ENCODE data around the gene LRRTM4.
"Not testable (repeated sequence)": the region's sequence is repeated elsewhere in the genome, so short reads cannot be mapped to it uniquely, and the experiment has no call there.

DNA sequence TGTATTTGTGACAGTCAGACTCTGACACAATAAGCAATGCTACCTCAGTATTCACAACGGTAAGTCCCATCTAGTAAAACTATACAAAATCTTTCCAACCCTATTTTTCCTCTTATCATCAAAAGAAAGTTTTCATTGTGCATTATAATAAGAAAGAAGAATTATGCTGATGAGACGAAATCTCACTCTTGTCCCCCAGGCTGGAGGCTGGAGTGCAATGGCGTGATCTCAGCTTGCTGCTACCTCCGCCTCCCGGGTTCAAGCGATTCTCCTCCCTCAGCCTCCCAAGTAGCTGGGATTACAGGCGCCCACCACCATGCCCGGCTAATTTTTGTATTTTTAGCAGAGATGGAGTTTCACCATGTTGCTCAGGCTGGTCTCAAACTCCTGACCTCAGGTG is 393.7 kb downstream of the LRRTM4 start:
- not testable (repeated sequence) for TF ChIP-seq POLR2AphosphoS5 (IDR thresholded peaks at IDR 0.05; ENCODE audit: low read length); NR2C2 (IDR thresholded peaks at IDR 0.05; ENCODE audit: borderline replicate concordance, control insufficient read depth, insufficient read length, low read depth); ZNF274 (IDR thresholded peaks at IDR 0.05; ENCODE audit: insufficient read depth, insufficient read length); EZH2 (IDR thresholded peaks at IDR 0.05; ENCODE audit: borderline replicate concordance, control insufficient read depth, low read depth, low read length); PAX5 (IDR thresholded peaks at IDR 0.05; ENCODE audit: borderline replicate concordance, low read depth, low read length); HDAC2 (IDR thresholded peaks at IDR 0.05); PAX8 (IDR thresholded peaks at IDR 0.05); RBBP5 (conservative IDR thresholded peaks at IDR 0.05)
- TF ChIP-seq, protein P1, sequence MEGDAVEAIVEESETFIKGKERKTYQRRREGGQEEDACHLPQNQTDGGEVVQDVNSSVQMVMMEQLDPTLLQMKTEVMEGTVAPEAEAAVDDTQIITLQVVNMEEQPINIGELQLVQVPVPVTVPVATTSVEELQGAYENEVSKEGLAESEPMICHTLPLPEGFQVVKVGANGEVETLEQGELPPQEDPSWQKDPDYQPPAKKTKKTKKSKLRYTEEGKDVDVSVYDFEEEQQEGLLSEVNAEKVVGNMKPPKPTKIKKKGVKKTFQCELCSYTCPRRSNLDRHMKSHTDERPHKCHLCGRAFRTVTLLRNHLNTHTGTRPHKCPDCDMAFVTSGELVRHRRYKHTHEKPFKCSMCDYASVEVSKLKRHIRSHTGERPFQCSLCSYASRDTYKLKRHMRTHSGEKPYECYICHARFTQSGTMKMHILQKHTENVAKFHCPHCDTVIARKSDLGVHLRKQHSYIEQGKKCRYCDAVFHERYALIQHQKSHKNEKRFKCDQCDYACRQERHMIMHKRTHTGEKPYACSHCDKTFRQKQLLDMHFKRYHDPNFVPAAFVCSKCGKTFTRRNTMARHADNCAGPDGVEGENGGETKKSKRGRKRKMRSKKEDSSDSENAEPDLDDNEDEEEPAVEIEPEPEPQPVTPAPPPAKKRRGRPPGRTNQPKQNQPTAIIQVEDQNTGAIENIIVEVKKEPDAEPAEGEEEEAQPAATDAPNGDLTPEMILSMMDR (IDR thresholded peaks at IDR 0.05 in 2 of 3, conservative IDR thresholded peaks at IDR 0.05 in 1 of 3; ENCODE audit: control insufficient read depth in 2 of 3, extremely low read depth in 1 of 3, insufficient read depth in 1 of 3, low read depth in 3 of 3, low read length in 3 of 3) = not testable (repeated sequence)
- TF ChIP-seq, protein P2, sequence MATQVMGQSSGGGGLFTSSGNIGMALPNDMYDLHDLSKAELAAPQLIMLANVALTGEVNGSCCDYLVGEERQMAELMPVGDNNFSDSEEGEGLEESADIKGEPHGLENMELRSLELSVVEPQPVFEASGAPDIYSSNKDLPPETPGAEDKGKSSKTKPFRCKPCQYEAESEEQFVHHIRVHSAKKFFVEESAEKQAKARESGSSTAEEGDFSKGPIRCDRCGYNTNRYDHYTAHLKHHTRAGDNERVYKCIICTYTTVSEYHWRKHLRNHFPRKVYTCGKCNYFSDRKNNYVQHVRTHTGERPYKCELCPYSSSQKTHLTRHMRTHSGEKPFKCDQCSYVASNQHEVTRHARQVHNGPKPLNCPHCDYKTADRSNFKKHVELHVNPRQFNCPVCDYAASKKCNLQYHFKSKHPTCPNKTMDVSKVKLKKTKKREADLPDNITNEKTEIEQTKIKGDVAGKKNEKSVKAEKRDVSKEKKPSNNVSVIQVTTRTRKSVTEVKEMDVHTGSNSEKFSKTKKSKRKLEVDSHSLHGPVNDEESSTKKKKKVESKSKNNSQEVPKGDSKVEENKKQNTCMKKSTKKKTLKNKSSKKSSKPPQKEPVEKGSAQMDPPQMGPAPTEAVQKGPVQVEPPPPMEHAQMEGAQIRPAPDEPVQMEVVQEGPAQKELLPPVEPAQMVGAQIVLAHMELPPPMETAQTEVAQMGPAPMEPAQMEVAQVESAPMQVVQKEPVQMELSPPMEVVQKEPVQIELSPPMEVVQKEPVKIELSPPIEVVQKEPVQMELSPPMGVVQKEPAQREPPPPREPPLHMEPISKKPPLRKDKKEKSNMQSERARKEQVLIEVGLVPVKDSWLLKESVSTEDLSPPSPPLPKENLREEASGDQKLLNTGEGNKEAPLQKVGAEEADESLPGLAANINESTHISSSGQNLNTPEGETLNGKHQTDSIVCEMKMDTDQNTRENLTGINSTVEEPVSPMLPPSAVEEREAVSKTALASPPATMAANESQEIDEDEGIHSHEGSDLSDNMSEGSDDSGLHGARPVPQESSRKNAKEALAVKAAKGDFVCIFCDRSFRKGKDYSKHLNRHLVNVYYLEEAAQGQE (IDR thresholded peaks at IDR 0.05; ENCODE audit: low read depth, low read length) = not testable (repeated sequence)

Data from GM12878 (cell line).